Activated CD4-positive, CD25-positive, alpha-beta regulatory T cell treated with anti-CD3 and anti-CD28 coated beads, Interleukin-2, amount 50 U/mL, for 16 hours (primary cell): ENCODE measurements around the gene ANAPC2.

Source experiments
- DNase-seq: peaks from one replicate; pipeline ENCODE4 v3.0.0-alpha.2; 2020; ENCODE audit warnings: low read depth, low spot score

ANAPC2 gene, protein sequence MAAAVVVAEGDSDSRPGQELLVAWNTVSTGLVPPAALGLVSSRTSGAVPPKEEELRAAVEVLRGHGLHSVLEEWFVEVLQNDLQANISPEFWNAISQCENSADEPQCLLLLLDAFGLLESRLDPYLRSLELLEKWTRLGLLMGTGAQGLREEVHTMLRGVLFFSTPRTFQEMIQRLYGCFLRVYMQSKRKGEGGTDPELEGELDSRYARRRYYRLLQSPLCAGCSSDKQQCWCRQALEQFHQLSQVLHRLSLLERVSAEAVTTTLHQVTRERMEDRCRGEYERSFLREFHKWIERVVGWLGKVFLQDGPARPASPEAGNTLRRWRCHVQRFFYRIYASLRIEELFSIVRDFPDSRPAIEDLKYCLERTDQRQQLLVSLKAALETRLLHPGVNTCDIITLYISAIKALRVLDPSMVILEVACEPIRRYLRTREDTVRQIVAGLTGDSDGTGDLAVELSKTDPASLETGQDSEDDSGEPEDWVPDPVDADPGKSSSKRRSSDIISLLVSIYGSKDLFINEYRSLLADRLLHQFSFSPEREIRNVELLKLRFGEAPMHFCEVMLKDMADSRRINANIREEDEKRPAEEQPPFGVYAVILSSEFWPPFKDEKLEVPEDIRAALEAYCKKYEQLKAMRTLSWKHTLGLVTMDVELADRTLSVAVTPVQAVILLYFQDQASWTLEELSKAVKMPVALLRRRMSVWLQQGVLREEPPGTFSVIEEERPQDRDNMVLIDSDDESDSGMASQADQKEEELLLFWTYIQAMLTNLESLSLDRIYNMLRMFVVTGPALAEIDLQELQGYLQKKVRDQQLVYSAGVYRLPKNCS

DNA sequence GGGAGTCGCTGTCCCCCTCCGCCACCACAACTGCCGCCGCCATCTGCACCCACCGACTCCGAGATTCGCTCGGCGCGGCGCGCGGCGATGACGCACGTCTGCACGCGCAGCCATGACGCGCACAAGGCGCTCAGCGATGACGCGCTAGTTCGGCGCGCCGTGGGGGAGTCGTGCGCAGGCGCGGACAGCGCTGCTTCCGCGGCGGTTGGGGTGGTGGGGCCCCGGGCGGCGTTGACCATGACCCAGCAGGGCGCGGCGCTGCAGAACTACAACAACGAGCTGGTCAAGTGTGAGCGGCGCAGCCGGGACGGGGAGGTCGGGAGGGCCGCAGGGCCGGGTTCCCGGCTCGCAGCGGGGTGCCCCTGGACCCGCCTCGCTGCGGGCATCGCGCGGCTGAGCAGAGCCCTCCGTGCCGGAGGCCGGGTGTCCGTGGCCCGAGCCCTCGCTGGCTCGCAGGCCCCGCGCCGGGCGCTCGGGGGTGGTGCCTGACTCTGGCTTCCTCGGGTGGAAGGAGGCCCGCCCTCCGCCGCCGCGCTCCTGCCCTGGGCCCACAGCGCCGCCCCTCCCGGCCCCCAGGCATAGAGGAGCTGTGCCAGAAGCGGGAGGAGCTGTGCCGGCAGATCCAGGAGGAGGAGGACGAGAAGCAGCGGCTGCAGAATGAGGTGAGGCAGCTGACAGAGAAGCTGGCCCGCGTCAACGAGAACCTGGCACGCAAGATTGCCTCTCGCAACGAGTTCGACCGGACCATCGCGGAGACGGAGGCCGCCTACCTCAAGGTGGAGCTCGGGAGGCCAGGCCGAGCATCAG, at the start of gene ANAPC2, which contains the start of gene SSNA1:
ANAPC2 (minus strand) TSS at position 71 of the 807 bp plus-strand sequence; CDS start at position 43, 28 bp downstream.
SSNA1 (plus strand) TSS at position 187 of the 807 bp plus-strand sequence; CDS start at position 238, 51 bp downstream.
- peak; percentile 92 for DNase-seq

DNA sequence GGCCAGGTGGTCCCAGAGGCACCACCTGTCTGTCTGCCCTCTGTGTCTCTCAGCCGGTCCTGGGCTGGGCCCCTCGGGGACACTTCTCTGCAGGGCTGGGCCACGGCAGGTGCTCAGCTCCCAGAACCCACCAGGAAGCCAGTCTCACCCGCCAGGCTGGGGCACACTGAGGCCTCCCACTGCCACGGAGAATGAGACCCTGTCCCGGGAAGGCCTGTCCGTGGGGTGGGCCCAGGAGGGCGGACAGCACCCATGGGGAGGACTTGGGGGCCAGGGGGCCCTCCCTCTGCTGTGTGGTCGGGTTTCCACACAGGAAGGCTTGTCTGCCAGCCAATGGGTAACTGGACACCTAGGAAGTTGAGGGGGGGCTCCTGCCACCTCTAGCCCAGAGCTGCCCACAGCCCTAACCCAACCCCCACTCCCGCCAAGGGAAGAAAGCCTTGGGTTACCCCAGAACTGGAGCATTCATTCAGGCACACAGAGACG, 48.6 kb upstream of the ANAPC2 start:
- no peak for DNase-seq

DNA sequence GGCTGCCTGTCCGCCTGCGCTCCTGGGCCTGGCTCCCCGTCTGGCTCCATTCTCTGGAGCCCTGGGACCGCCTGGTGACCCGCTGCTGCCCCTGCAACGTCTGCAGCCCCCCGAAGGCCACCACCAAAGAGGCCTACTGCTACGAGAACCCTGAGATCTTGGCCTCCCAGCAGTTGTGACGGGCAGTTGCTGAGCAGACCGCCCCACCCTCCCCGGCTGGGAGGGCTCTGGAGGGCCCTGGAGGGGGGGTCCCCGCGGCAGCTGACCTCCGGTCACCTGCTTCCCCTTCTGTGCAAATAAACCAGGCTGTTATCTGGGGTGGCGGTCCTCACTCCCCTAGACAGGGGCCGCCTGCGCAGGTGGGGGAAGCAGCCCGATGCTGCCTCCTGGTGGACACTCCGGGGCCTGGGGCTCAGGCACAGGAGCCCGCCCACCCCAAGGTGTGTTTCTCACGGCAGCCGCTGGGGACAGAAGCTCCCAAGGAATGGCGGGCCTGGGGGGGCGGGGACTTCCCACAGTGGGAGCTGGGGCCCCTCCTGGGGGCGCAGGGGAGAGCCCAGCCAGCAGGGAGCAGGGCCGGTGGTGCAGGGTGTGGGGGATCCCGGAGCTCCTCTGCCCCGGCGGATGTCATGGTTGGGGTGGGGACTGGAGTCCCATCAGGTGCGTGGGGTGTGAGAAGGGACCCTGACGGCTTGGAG, 48.0 kb upstream of the ANAPC2 start:
- DNase-seq = peak; percentile 76

DNA sequence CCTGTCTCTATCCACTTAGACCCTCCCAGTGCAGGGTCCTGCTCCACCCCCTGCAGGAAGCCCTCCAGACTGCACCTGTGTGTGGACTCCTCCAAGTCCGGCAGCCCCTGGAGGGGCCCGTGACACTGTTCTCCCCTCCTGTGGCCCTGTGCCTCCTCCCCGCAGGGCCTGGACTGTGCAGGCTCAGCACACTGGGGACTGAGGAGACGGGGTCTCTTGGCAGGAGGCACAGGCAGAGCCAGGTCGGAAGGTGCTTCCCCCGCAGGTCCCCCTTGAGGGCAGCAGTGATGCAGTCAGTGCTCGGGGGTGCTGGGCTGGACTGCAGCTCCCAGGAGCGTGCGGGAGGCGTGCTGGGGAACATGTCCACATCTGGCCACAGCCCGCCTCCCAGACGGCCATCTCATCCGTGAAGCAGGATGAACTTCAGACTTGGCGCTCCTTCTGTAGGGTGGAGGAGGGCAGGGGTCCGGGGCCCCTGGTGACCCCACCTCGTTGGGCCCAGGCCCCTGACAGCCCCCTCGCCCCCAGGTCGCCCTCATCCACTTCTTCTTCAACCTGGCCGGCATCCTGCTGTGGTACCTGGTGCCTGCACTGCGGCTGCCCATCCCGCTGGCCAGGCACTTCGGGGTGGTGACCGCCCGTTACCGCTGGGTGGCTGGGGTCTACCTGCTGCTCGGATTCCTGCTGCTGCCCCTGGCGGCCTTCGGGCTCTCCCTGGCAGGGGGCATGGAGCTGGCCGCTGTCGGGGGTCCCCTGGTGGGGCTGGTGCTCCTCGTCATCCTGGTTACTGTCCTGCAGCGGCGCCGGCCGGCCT, 47.3 kb upstream of the ANAPC2 start:
- DNase-seq = no peak

DNA sequence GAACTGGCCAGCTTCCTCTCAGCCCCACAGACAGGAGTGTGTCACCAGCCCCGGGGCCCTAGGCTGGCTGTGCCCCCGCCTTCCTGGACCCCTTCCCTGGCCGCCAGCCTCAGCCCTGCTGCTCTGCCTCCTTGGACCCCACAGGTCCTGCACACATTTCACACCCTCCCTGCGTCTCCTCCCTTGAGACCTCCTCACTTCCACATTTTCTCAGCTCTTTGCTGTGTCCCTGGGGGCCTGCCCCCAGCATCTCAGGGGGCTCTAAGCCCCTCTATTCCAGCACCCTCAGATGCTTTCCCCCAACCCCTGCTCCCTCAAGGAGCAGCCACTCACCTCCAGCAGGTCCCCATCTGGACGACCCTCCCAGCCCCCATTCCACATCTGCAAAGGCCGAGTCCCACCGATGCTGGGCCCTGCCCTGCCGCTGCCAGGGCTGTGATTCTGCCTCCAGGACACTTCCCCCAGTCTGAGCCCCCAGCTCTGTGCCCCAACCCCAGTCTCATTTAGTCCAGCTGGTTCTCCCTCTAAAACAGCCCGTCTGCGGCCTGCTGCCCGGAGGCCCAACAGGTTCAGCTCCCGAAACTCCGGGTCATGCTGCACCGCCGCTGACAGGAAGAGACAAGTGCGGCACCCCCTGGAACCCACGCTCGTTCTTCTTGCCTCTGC, 46.5 kb upstream of the ANAPC2 start:
- no peak for DNase-seq

DNA sequence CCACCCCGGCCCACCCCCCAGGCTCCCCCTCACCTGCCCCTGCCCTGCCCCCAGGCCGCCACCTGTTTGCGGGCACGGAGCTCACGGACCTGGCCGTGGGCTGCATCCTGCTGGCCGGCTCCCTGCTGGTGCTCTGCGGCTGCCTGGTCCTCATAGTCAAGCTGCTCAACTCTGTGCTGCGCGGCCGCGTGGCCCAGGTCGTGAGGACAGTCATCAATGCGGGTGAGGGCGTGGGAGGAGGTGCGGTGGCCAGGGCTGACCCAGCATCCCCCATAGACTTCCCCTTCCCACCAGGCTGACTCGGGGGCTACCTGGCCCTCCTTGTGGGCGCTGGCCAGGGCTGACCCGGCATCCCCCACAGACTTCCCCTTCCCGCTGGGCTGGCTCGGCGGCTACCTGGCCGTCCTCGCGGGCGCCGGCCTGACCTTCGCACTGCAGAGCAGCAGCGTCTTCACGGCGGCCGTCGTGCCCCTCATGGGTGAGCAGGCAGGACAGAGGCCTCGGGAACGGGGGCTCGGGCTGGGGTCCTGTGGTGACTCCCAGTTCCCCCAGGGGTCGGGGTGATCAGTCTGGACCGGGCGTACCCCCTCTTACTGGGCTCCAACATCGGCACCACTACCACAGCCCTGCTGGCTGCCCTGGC, 45.8 kb upstream of the ANAPC2 start:
- no peak for DNase-seq

DNA sequence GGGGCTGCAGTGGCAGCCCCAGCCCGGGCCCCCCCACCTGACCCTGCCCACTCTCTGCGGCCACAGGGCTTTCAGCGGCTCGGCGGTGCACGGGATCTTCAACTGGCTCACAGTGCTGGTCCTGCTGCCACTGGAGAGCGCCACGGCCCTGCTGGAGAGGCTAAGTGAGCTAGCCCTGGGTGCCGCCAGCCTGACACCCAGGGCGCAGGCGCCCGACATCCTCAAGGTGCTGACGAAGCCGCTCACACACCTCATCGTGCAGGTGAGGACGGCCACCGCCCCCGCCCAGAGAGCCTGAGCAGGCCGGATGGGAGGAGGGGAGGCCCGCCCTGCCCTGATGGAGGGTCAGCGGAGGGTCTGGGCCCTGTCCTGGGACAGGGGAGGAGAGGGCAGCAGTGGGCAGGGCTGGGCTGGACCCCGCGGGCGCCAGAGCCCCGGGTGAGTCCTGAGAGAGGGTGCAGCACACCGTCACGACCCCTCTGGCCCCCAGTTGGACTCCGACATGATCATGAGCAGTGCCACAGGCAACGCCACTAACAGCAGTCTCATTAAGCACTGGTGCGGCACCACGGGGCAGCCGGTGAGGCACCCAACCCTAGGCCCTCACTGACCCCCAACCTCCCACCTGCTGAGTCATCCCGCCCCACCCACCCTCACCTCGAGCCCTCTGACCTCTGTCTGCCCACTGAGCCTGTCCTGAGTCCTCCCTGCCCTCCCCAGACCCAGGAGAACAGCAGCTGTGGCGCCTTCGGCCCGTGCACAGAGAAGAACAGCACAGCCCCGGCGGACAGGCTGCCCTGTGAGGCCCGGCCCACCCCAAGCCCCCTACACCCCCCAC, 45.0 kb upstream of the ANAPC2 start:
- no peak for DNase-seq

DNA sequence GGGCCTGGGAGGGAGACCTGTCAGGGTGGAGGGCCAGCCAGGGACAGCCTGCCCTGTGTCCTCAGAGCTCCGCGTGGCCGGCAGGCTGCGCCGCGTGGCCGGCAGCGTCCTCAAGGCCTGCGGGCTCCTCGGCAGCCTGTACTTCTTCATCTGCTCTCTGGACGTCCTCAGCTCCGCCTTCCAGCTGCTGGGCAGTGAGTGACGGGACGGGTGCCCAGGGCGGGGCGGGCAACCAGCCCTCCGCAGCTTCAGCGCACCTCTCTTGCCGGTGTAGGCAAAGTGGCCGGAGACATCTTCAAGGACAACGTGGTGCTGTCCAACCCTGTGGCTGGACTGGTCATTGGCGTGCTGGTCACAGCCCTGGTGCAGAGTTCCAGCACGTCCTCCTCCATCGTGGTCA, 44.1 kb upstream of the ANAPC2 start:
- no peak for DNase-seq

DNA sequence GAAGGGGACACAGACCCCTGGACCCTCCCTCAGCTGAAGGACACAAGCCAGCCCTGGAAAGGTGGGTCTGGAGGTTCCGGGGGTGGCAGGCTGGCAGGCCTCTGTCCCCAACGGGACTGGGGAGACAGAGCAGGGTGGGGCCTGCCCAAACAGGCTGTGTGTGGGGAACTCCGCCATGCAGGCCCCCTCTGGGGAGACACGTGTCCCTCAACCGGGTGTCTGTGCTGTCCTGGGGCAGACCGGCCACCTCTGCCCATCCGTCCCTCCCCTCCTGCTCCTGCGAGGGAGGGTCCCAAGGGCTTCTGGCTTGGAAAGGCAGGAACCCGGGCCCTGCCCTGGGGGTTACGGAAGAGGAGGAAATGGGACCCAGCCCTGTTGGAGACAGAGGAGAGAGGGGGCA, 43.7 kb upstream of the ANAPC2 start:
- DNase-seq = no peak

DNA sequence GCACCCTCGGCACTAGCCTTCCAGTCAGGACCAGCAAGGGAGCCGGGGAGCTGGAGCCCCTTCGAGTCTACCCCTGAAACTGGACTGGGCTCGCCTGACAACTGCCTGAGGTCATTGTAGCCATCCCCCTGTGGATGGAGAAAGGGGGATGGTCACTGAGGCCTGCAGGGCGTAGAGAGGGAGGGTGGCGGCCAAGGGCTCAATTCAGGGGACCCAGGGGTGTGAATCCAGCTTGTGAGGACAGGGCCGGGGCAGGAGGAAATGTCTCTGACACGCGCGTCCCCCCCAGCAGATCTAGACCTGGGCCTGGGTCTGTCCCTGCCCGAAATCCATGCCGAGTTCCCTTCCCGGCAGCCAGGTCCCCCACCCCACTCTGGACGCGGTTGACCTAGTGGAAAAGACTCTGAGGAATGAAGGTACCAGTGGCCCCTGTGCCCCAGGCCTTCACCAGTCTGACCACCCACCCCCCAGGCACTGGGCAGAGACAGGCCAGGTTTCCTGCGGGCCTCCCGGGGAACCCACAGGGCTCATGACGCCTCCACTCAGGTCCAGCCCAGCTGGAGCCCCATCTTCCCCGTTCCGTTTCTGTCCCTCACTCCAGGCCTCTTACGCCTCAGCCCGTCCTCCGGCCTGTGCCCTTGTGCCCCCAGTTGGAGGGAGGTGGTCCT, 43.1 kb upstream of the ANAPC2 start:
- DNase-seq = no peak

DNA sequence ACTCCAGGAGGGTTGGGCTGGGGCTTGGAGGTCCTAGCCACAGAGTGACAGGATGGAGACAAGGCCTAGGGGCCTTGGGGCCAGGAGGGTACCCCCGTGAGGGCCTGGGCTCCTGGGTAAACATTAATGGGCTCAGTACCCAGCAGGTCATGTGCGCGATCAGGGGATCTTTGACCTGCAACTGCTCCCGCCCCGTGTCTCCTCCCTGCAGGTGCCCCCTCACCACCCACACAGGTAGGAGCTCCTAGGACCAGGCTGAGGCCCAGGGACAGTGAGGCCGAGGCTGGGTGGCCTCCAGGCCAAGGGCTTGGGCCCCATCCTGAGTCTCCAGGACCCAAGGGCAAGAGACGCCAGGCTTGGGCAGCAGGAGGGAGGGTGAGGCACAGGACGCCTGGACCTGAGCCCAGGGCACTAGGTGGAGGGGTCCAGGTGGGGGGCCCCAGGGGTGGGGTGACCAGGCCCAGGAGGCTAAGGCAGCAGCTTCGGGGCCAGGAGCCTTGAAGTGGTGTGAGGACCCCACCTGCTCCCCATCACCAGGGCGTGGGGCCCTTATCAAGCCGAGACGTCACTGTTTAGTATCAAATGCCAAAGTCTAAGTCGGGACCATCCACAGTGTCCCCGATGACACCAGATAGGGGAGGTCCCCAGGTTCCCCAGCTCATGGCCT, 42.5 kb upstream of the ANAPC2 start, which contains the start of gene SLC34A3:
SLC34A3 (plus strand) TSS at position 197 of the 667 bp plus-strand sequence. CDS start 802 bp downstream, outside the sequence.
- no peak for DNase-seq

DNA sequence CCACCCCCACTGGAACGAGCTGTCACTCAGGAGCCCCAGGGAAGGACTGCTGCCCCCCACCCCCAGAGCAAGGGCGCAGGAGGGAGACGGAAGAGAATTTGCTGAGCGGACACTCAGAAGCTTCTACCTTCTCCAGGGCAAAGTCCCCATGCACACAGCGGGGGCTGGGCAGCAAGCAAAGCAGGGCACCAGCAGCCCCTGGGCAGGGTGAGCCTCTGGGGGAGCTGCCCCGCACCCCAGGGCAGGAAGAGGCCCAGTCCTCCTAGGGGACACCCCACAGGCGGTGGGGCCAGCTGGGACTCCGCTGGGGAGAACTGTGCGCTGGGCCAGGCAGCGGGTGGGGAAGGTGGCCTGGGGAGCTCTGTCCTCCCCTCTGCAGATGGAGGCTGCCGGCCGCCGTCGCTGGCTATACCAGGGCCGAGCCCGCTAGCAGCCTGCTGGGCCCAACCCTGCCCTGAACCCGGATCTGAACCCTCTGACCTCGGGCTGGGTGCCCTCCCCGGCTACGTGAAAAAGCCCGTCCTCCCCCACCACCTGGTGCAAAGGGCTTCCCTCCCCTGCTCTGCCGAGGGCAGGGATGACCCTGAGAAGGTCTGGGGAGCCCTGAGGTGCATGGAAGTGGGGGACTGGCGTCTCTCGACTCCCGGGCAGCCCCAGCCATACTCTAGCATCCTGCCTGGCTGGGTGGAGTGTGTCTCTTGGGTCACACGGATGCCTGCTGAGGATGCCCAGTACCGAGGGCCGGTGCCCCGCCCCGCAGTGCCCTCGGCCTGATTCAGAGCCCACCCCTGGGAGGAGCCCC, 41.7 kb upstream of the ANAPC2 start:
- DNase-seq = no peak

DNA sequence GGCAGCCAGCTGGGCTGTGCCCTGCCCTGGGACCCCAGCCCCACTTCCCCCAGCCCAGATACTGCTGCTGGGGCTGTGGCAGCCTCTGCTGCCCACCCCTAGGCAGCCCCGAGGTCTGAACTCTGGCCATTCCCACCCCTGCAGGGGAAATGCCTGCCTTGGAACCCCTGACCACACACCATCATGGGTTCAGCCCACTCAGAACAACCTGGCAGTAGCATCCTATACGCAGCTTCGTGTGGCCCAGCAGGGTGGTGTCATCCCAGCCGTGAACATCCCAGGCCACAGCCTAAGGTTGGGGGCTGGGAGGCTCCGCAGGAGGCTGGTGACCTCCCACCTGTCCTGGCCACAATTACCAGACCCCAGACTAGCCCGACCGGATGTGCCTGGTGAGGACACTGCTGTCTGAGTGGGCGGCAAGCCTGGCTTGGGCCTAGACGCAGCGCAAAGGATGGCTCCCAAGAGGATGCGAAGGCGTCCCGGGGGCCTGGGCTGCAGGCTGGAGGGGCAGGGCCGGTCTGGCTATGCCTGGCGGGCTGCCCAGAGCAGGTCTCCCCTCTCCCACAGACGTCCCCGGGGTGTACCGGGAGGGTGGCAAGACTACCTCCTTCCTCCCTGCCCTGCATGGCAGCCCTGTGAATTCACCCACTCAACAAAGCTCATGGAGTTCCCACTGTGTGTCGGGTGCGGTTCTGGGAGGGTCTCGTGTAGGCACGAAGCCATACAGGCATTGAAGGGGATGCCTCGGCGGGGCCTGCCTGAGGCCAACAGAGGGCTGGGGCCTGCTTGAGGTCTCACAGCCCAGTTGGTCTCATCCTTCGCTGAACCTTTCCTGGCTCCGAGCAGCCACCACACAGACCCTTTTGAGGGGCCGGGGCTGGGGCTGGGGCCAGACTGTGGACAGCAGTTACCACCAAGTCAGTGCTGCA, 40.9 kb upstream of the ANAPC2 start:
- no peak for DNase-seq

DNA sequence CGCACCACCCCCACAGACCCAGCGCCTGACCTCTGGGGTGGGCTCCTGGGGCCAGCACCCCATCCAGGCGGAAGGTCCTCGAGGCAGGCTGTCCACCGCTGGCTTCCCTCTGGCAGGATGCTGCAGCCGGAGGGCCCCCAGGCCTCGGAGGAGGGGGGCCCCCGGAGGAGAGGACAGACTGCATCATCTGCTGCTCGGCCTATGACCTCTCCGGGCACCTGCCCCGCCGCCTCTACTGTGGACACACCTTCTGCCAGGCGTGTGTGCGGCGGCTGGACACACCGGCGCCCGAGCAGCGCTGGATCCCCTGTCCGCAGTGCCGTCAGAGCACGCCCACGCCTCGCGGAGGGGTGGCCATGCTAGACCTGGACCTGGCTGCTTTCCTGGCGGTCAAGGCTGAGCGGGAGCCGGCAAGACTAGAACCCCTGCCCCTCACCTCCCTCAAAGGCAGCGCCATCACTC, 40.2 kb upstream of the ANAPC2 start:
- no peak for DNase-seq
